Right kidney (tissue), 1 donor: ENCODE measurements around the gene SATB1.
A peak's percentile ranks its signal among the peaks of the same experiment; 100 is the strongest.

Experiments
- DNase-seq: peaks from one replicate; pipeline ENCODE4 v3.0.0-alpha.2; 2016

The SATB1 gene

GRCh38 chr3:18434711-18435110 is 9.6 kb upstream of the SATB1 start:
- no peak for DNase-seq

- DNase-seq = no peak
These were observed 7.6 kb upstream of the SATB1 start for GRCh38 chr3:18432752-18433151.

- no peak for DNase-seq
These were observed 6.1 kb upstream of the SATB1 start for GRCh38 chr3:18431266-18431665.

- DNase-seq = no peak
These were observed 4.0 kb upstream of the SATB1 start for GRCh38 chr3:18428991-18429745.

- DNase-seq = no peak
These were observed 2.9 kb upstream of the SATB1 start for GRCh38 chr3:18428036-18428435.

GRCh38 chr3:18426597-18427193 is 1.6 kb upstream of the SATB1 start:
- no peak for DNase-seq

- peak; percentile 69 for DNase-seq
These were observed 610 bp upstream of the SATB1 start for GRCh38 chr3:18425641-18426257.

- no peak for DNase-seq
These were observed 868 bp downstream of the SATB1 start for GRCh38 chr3:18424213-18424728.

GRCh38 chr3:18423401-18424212 is 1.5 kb downstream of the SATB1 start:
- peak; percentile 63 for DNase-seq

GRCh38 chr3:18422972-18423371 is 2.2 kb downstream of the SATB1 start:
- DNase-seq = no peak

GRCh38 chr3:18420555-18420954 is 4.6 kb downstream of the SATB1 start:
- no peak for DNase-seq

- no peak for DNase-seq
These were observed 5.9 kb downstream of the SATB1 start for GRCh38 chr3:18419232-18419631.

- no peak for DNase-seq
These were observed 7.1 kb downstream of the SATB1 start for GRCh38 chr3:18417904-18418572.

GRCh38 chr3:18416332-18416731 is 8.8 kb downstream of the SATB1 start:
- DNase-seq = no peak

GRCh38 chr3:18415839-18416238 is 9.3 kb downstream of the SATB1 start:
- DNase-seq = no peak

GRCh38 chr3:18415167-18415566 is 10.0 kb downstream of the SATB1 start:
- DNase-seq = no peak

GRCh38 chr3:18412684-18413083 is 12.5 kb downstream of the SATB1 start:
- no peak for DNase-seq

GRCh38 chr3:18411541-18411940 is 13.6 kb downstream of the SATB1 start:
- DNase-seq = no peak

GRCh38 chr3:18410205-18410604 is 14.9 kb downstream of the SATB1 start:
- no peak for DNase-seq

- no peak for DNase-seq
These were observed 15.9 kb downstream of the SATB1 start for GRCh38 chr3:18409266-18409665.

- DNase-seq = no peak
These were observed 20.0 kb downstream of the SATB1 start for GRCh38 chr3:18405141-18405540.

GRCh38 chr3:18403061-18403460 is 22.1 kb downstream of the SATB1 start:
- no peak for DNase-seq
